GM23338 (cell line): Measurements from ENCODE around the gene CNGA1. TPM values are rescaled to one million over a fixed set of nuclear protein-coding genes. Genes with fewer than 3 reads are reported as not detected.

Experiments
- ATAC-seq: fragments of 200-7000 bp; cut with Tn5 transposase; 3 replicates; pipeline ENCODE4 v1.9.1; 2020
- DNase-seq: peaks from one replicate; pipeline ENCODE4 v3.0.0-alpha.2; 2015; ENCODE audit warnings: low spot score
- H2AFZ ChIP-seq: fragments of 200-600 bp; sonication (generic); 2 replicates; pipeline ENCODE4 v1.8.0; 2016; ENCODE audit warnings: antibody characterized with exemption, mild to moderate bottlenecking, moderate library complexity
- H3F3A ChIP-seq: fragments of 200-600 bp; sonication (generic); replicated peaks from 2 replicates; pipeline ENCODE4 v1.8.0; 2017; ENCODE audit warnings: antibody characterized with exemption, mixed run types, low read depth
- H3K27ac ChIP-seq: fragments of 200-600 bp; sonication (generic); 2 replicates; pipeline ENCODE4 v1.6.1; 2016; ENCODE audit warnings: low read depth
- H3K27me3 ChIP-seq: fragments of 200-600 bp; sonication (generic); 2 replicates; pipeline ENCODE4 v1.8.0; 2016; ENCODE audit warnings: mild to moderate bottlenecking, mixed run types, moderate library complexity; ENCODE audit not compliant: insufficient read depth
- H3K36me3 ChIP-seq: fragments of 200-600 bp; sonication (generic); 2 replicates; pipeline ENCODE4 v1.8.0; 2016; ENCODE audit warnings: mild to moderate bottlenecking; ENCODE audit not compliant: insufficient read depth
- H3K4me1 ChIP-seq: fragments of 200-600 bp; sonication (generic); 2 replicates; pipeline ENCODE4 v1.8.0; 2016; ENCODE audit warnings: mild to moderate bottlenecking, moderate library complexity; ENCODE audit not compliant: insufficient read depth
- H3K4me2 ChIP-seq: fragments of 200-600 bp; sonication (generic); 2 replicates; pipeline ENCODE4 v1.7.1; 2017; ENCODE audit warnings: mixed run types
- H3K4me3 ChIP-seq: fragments of 200-600 bp; sonication (generic); 2 replicates; pipeline ENCODE4 v1.6.1; 2016; ENCODE audit warnings: mixed run types
- H3K79me2 ChIP-seq: fragments of 200-600 bp; sonication (generic); replicated peaks from 2 replicates; pipeline ENCODE4 v1.8.0; 2017; ENCODE audit warnings: mild to moderate bottlenecking; ENCODE audit not compliant: insufficient read depth
- H3K9me2 ChIP-seq: fragments of 200-600 bp; sonication (generic); 2 replicates; pipeline ENCODE4 v1.8.0; 2017; ENCODE audit not compliant: insufficient read depth
- H4K20me1 ChIP-seq: fragments of 200-600 bp; sonication (generic); replicated peaks from 2 replicates; pipeline ENCODE4 v1.8.0; 2017; ENCODE audit warnings: mild to moderate bottlenecking; ENCODE audit not compliant: insufficient read depth
- H3K27ac Mint-ChIP-seq: 2 replicates; pipeline ENCODE4 v1.8.0; 2020; ENCODE audit warnings: inconsistent platforms, mild to moderate bottlenecking, moderate library complexity, mixed read lengths
- H3K27me3 Mint-ChIP-seq: 3 replicates; pipeline ENCODE4 v1.8.0; 2022; ENCODE audit warnings: low read depth, mild to moderate bottlenecking, moderate library complexity, mixed read lengths, inconsistent platforms; ENCODE audit not compliant: insufficient read depth, poor library complexity
- H3K36me3 Mint-ChIP-seq: 3 replicates; pipeline ENCODE4 v1.8.0; 2021; ENCODE audit warnings: low read depth, mild to moderate bottlenecking, inconsistent platforms, moderate library complexity, mixed read lengths
- H3K4me1 Mint-ChIP-seq: 3 replicates; pipeline ENCODE4 v1.8.0; 2020; ENCODE audit warnings: mild to moderate bottlenecking, inconsistent platforms, mixed read lengths
- H3K4me3 Mint-ChIP-seq: 3 replicates; pipeline ENCODE4 v1.8.0; 2021; ENCODE audit warnings: moderate library complexity, mild to moderate bottlenecking, inconsistent platforms, mixed read lengths
- H3K9me3 Mint-ChIP-seq: 3 replicates; pipeline ENCODE4 v1.8.0; 2020; ENCODE audit warnings: moderate library complexity, mild to moderate bottlenecking, inconsistent platforms, mixed read lengths
- CREB1 ChIP-seq: fragments of 250-450 bp; sonication (Bioruptor Pico); IDR thresholded peaks from 2 replicates; pipeline ENCODE4 v1.5.0; 2020; ENCODE audit warnings: low read depth, mild to moderate bottlenecking, moderate library complexity
- EZH2phosphoT487 ChIP-seq: fragments of 200-600 bp; sonication (generic); IDR thresholded peaks from one replicate; pipeline ENCODE4 v1.8.1; 2018; ENCODE audit warnings: antibody characterized with exemption; ENCODE audit not compliant: unreplicated experiment
- JUNB ChIP-seq: IDR thresholded peaks from one replicate; pipeline ENCODE4 v1.6.1; 2016; ENCODE audit warnings: antibody characterized with exemption; ENCODE audit not compliant: unreplicated experiment
- NANOG ChIP-seq: IDR thresholded peaks from 2 replicates; pipeline ENCODE4 v1.6.1; 2016; ENCODE audit warnings: antibody characterized with exemption, borderline replicate concordance
- POLR2AphosphoS5 ChIP-seq: IDR thresholded peaks from 2 replicates; pipeline ENCODE4 v1.6.1; 2016; ENCODE audit warnings: antibody characterized with exemption, low read depth
- STAT1 ChIP-seq: IDR thresholded peaks from one replicate; pipeline ENCODE4 v1.6.1; 2016; ENCODE audit warnings: antibody characterized with exemption; ENCODE audit not compliant: unreplicated experiment
- ZNF114 ChIP-seq: fragments of 250-450 bp; sonication (Bioruptor Pico); IDR thresholded peaks from 2 replicates; pipeline ENCODE4 v1.5.0; 2020; ENCODE audit warnings: mild to moderate bottlenecking, moderate library complexity
- ZNF462 ChIP-seq: fragments of 250-450 bp; sonication (Bioruptor Pico); IDR thresholded peaks from 2 replicates; pipeline ENCODE4 v1.5.0; 2020; ENCODE audit warnings: mild to moderate bottlenecking, moderate library complexity
- polyA plus RNA-seq: library from polyadenylated mRNA; unstranded; fragments of >200 nt; fragmentation: Nextera tagmentation; extraction: Ambion mirVana; gene quantifications from 2 replicates; pipeline ENCODE4 v1.2.1, GENCODE V29; 2016
- total RNA-seq: library from RNA; depleted of rRNA; stranded (reverse); fragments of >200 nt; shearing (Covaris generic); gene quantifications from 2 replicates; pipeline ENCODE4 v1.2.3, GENCODE V29; 2014

Gene CNGA1
- total and polyA plus RNA-seq, 2 experiments from 2014 or later = 3.3 to 4.9 TPM

- TF ChIP-seq STAT1 (no peak), JUNB (no peak), POLR2AphosphoS5 (no peak)
Measured at GRCh38 chr4:47990145-47990544, 26.3 kb downstream of the CNGA1 start (continued).

DNA sequence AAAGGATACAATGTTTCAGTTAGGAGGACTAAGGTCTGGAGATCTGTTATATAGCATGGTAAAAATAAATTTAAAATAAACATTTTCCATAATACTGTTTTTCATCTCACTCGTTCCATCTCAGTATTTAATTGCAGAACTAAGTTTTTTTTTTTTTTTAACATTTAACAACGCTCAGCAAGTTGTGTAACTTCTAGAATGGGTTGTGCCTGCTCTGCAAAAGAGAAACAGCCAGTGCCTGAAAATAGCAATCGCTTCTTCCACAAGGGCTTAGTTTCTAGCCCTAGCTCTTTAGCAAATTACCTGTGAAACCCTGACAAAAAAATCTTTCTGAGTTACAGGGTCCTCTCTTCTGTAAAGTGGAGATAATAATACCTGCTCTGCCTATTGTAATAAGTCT is 41.9 kb downstream of the CNGA1 start:
- H3K4me1 Mint-ChIP-seq = no peaks in the 10 kb centered on the region
- no peaks in the 10 kb centered on the region for H3K36me3 ChIP-seq
- no peaks in the 10 kb centered on the region for H4K20me1 ChIP-seq
- no peaks in the 10 kb centered on the region for H3K27me3 ChIP-seq
- H3K36me3 Mint-ChIP-seq = 0 out of 3 replicates have a peak, but pooled peaks cover 3% of the 10 kb centered on the region
- no peak overlapping the region for H3K4me3 ChIP-seq
- H3K4me1 ChIP-seq = no peaks in the 10 kb centered on the region
- H3K27ac ChIP-seq = no peak overlapping the region
- H3K4me2 ChIP-seq = no peak overlapping the region
- H3K79me2 ChIP-seq = no peaks in the 10 kb centered on the region
- no peak overlapping the region for H3K4me3 Mint-ChIP-seq
- no peaks in the 10 kb centered on the region for H3K9me2 ChIP-seq
- no peak for ATAC-seq
- no peak overlapping the region for H2AFZ ChIP-seq
- H3F3A ChIP-seq = no peaks in the 10 kb centered on the region
- no peak for DNase-seq
- TF ChIP-seq EZH2phosphoT487 = no peak
- H3K27me3 Mint-ChIP-seq = no peaks in the 10 kb centered on the region
- no peak overlapping the region for H3K27ac Mint-ChIP-seq
- peaks cover 4% of the 10 kb centered on the region; the same call in 1 of the 3 replicates for H3K9me3 Mint-ChIP-seq

DNA sequence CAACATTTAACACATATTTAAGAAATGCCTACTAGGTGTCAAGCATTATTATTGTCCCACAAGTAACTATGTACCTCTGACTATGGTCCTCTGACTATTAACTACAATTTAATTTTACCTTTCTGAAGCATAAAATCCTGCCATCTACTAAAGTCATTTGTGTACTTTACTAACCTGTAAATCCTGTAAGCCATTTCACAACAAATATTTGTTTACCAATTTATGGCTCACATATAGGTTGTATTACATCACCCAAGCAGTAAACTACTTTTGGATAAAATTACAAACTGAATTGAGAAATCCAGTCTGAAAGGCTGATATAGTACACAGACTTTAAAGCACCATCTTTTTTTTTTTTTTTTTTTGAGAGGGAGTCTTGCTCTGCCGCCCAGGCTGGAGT is 43.8 kb downstream of the CNGA1 start:
- ATAC-seq (no peak), DNase-seq (no peak)
- Histone ChIP-seq H4K20me1 (no peaks in the 10 kb centered on the region), H3K4me3 (no peak overlapping the region), H3K36me3 (no peaks in the 10 kb centered on the region), H3K9me2 (no peaks in the 10 kb centered on the region), H3K4me2 (no peak overlapping the region), H3K79me2 (no peaks in the 10 kb centered on the region), H3K27ac (no peak overlapping the region), H2AFZ (no peak overlapping the region), H3K4me1 (no peaks in the 10 kb centered on the region), H3F3A (no peaks in the 10 kb centered on the region), H3K27me3 (no peaks in the 10 kb centered on the region)
- H3K9me3 Mint-ChIP-seq = peaks cover 4% of the 10 kb centered on the region; the same call in 1 of the 3 replicates
- H3K36me3 Mint-ChIP-seq = 0 out of 3 replicates have a peak, but pooled peaks cover 3% of the 10 kb centered on the region
- no peaks in the 10 kb centered on the region for H3K4me1 Mint-ChIP-seq
- no peak overlapping the region for H3K4me3 Mint-ChIP-seq
- H3K27ac Mint-ChIP-seq = no peak overlapping the region
- peaks cover 2% of the 10 kb centered on the region for H3K27me3 Mint-ChIP-seq
- TF ChIP-seq ZNF462 (CRISPR knock-in tag) = no peak
- TF ChIP-seq ZNF114 (CRISPR knock-in tag) = no peak
- no peak for TF ChIP-seq CREB1 (CRISPR knock-in tag)
- TF ChIP-seq JUNB = no peak
- no peak for TF ChIP-seq NANOG
